ENCODE measurements around the gene RDH14.

The RDH14 gene, protein sequence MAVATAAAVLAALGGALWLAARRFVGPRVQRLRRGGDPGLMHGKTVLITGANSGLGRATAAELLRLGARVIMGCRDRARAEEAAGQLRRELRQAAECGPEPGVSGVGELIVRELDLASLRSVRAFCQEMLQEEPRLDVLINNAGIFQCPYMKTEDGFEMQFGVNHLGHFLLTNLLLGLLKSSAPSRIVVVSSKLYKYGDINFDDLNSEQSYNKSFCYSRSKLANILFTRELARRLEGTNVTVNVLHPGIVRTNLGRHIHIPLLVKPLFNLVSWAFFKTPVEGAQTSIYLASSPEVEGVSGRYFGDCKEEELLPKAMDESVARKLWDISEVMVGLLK

GRCh38 chr2:18560031-18560796 lies at the start of gene RDH14:
Gene RDH14 (minus strand): TSS chr2:18560653. CDS start chr2:18560572, 81 bp downstream.
- DNase-seq, result peak; percentile 92

- no peak for DNase-seq
Observed at GRCh38 chr2:18610090-18610489, 49.6 kb upstream of the RDH14 start.

GRCh38 chr2:18605115-18605514 lies 44.7 kb upstream of the RDH14 start:
- DNase-seq, result no peak

- no peak for DNase-seq
Observed at GRCh38 chr2:18604531-18604885, 44.1 kb upstream of the RDH14 start.

GRCh38 chr2:18603854-18604530 lies 43.5 kb upstream of the RDH14 start:
- no peak for DNase-seq

DNA sequence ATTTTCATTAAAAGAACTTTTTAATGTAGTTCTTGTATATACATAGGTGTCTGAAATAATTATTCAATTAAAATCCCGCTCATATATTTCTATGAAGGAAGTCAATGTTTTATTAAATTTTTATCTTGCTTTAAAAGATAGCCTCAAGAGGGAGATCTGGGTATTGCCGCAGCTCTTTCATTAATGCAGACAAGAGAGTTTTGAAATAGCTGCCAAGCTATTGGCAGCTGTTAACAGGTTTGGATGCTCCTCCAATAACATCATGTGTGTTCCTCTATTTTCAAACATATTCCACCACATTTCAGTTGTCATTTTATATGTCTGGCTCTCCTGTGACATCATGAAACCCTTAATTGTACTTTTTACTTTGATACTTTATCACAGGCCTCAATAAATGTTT lies 41.8 kb upstream of the RDH14 start:
- DNase-seq, result no peak

DNA sequence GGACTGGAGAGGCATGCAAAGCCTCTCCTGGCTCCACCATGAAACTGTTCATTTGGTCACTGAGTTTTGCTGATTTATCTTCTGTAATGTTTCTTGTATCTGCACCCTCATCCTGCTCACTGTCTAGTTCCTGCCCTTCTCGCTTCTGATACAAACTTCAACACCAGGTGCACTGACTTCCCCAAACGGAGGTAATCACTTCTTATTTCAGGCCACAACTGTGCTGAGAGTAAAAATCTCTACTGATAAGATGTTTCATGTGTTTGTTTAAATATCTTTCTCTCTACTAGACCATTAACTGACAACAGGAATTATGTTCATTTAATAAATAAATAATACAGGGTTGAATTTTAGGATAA lies 39.8 kb upstream of the RDH14 start:
- no peak for DNase-seq

GRCh38 chr2:18599509-18600254 lies 39.2 kb upstream of the RDH14 start:
- DNase-seq, result no peak

GRCh38 chr2:18598848-18599484 lies 38.5 kb upstream of the RDH14 start:
- DNase-seq, result no peak

- DNase-seq, result no peak
Observed at GRCh38 chr2:18597618-18598017, 37.2 kb upstream of the RDH14 start.

DNA sequence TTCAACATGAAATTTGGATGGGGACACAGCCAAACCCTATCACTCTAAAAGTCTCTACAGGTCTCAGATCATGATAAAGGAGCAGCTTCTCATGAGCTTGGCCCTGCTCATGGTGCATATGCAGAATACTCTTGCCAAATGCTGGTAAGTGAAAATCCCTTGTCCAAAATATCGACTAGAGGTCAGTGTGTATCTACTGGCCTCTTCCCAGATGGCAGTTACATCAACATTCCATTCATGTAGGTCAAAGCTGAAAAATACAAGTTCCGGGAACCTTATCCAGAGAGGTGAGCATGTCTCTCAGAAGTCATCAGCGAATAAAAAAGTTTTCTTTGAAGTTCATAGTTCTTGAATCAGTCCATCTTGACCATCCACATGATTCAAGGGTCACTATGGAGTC lies 36.5 kb upstream of the RDH14 start:
- DNase-seq, result no peak

- peak; percentile 72 for DNase-seq
Observed at GRCh38 chr2:18593496-18593895, 33.0 kb upstream of the RDH14 start.

DNA sequence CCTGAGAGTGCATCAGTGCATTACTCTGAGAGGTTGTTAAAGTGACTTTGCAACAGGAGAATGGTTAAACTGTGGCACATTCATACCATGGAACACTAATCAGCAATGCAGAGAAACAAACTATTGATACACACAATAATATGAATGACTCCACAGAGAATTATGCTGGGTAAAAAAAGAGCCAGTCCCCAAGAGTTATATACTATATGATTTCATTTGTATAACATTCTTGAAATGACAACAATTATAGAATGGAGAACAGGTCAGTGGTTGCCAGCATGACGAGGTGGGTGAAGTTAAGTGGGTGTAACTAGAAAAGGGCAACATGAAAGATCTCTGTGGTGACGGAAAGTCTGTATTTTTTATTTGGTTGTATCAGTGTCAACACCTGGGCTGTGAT lies 31.9 kb upstream of the RDH14 start:
- no peak for DNase-seq

DNA sequence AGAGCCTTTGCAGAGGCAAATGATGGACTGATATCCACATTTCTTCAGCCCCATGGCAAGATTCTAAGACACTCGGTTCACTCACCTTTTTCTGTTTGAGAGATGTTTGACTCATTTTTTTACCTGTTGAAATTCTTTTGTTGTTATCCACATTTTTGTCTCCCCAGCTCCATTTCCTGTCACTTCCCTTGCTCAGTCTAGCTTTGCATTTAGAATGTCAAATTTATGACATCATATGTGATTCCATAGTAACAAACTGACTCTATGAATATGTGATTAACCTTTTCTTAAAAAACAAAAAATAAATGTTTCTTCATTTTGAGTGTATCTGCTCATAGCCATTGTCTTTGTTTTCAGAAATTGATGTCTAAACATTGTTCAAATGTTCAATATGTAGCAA lies 28.9 kb upstream of the RDH14 start, which contains the start of gene NT5C1B:
Gene NT5C1B, minus strand, starts transcription at position 216 of the 400 bp plus-strand sequence. Its CDS starts 101 bp downstream, at position 115.
- no peak for DNase-seq

GRCh38 chr2:18588802-18589201 lies 28.3 kb upstream of the RDH14 start:
- no peak for DNase-seq

DNA sequence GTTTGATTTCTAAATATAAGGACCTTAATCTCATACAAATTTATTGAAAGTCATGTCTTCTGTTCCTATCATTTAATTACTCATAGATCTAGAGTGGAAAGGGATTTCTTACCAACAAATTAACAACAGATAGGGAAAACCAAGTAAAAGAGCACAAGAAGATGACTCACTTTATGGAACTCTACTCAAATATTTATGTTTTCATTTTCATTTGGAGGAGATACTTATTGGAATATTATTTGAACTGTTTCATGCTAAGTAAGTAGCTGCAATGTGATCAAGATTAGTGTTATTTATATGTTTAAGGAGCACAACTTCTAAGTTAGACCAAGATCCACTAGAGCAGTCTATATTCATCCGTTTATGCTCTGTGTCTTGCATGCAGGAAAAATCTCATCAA lies 27.6 kb upstream of the RDH14 start:
- no peak for DNase-seq

- no peak for DNase-seq
Observed at GRCh38 chr2:18585526-18585925, 25.1 kb upstream of the RDH14 start.

- no peak for DNase-seq
Observed at GRCh38 chr2:18584608-18584954, 24.1 kb upstream of the RDH14 start.

GRCh38 chr2:18583905-18584607 lies 23.6 kb upstream of the RDH14 start:
- DNase-seq, result no peak

DNA sequence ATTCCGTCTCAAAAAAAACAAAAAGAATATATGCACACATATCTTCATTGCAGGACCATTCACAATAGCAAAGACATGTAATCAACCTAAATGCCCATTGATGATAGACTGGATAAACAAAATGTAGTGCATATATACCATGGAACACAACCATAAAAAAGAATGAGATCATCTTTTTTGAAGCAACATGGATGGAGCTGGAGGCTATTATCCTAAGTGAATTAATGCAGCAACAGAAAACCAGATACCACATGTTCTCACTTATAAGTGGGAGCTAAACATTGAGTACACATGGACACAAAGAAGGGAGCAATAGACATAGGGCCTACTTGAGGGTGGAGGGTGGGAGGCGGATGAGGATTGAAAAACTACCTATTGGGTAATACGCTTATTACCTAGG lies 20.2 kb upstream of the RDH14 start:
- no peak for DNase-seq

- DNase-seq, result no peak
Observed at GRCh38 chr2:18578033-18578432, 17.6 kb upstream of the RDH14 start.

GRCh38 chr2:18566145-18566769 lies 5.8 kb upstream of the RDH14 start:
- no peak for DNase-seq

Measured in NCI-H226 (cell line).